ENCODE data around the gene HYOU1.
A peak's percentile ranks its signal among the peaks of the same experiment; 100 is the strongest.
"Not testable (repeated sequence)": the region's sequence is repeated elsewhere in the genome, so short reads cannot be mapped to it uniquely, and the experiment has no call there.

Gene HYOU1

GRCh38 chr11:119042927-119043326 is 14.1 kb downstream of the HYOU1 start:
- no peak for DNase-seq

DNA sequence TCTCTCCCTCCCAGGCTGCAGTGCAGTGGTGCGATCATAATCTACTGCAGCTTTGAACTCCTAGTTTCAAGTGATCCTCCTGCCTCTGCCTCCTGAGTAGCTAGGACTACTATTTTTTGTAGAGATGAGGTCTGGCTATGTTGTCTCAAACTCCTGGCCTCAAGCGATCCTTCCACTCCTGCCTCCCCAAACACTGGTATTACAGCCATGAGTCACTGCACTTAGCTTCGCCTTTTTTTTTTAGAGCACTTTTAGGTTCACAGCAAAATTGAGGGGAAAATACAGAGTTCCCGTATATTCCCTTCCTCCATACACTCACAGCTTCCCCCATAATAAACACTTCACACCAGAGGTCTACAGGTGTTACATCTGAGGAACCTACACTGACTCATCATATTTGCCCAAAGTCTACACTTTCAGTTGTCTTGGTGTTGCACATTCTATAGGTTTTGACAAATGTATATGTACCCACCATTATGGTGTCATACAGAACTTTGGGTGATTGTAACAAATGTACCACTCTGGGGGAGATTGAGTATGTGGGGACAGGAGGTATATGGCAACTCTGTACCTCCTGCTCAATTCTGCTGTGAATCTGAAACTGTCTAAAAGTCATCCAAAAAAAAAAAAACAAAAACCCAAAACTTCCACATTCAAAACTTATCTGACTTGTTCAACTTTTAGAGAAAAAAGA is 15.0 kb downstream of the HYOU1 start:
- no peak for DNase-seq

DNA sequence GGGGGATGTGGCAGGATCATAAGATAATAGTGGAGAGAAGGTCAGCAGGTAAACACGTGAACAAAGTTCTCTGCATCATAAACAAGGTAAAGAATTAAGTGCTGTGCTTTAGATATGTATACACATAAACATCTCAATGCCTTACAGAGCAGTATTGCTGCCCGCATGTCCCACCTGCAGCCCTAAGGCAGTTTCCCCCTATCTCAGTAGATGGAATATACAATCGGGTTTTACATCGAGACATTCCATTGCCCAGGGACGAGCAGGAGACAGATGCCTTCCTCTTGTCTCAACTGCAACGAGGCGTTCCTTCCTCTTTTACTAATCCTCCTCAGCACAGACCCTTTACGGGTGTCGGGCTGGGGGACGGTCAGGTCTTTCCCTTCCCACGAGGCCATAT is 17.5 kb downstream of the HYOU1 start:
- DNase-seq: not testable (repeated sequence)

DNA sequence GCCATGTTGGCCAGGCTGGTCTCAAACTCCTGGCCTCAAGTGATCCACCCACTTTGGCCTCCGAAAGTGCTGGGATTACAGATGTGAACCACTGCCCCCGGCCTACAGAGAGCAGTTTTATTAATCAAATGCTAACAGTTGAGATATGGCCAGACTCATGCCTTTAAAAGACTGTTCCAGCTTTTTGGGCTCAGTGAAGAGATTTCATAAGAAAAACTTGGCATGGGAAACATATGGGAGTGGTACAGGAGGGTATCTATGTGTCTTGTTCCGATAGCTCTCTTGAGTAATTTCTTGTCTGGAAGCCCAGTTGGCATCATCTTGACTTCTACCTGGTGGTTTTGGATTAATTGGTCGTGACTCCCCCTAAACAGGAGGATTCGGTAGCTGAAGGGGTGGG is 18.1 kb downstream of the HYOU1 start:
- DNase-seq: no peak

- no peak for DNase-seq
These were observed 22.2 kb downstream of the HYOU1 start for GRCh38 chr11:119034813-119035212.

DNA sequence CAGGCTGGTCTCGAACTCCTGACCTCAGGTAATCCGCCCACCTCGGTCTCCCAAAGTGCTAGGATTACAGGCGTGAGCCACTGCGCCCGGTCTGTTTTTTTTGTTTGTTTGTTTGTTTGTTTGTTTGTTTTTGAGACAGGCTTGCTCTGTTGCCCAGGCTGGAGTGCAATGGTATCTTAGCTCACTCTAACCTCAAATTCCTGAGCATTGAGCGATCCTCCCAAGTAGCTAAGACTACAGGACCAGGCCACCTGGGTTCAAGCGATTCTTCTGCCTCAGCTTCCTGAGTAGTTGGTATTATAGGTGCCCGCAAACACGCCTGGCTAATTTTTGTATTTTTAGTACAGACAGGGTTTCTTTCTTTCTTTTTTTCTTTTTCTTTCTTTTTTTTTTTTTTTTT is 23.6 kb downstream of the HYOU1 start:
- not testable (repeated sequence) for DNase-seq

GRCh38 chr11:119031912-119032280 is 25.1 kb downstream of the HYOU1 start:
- DNase-seq: no peak

GRCh38 chr11:119030329-119031047 is 26.5 kb downstream of the HYOU1 start, which contains the start of gene SLC37A4:
SLC37A4 (minus strand) TSS chr11:119030877.
- peak; percentile 99 for DNase-seq

DNA sequence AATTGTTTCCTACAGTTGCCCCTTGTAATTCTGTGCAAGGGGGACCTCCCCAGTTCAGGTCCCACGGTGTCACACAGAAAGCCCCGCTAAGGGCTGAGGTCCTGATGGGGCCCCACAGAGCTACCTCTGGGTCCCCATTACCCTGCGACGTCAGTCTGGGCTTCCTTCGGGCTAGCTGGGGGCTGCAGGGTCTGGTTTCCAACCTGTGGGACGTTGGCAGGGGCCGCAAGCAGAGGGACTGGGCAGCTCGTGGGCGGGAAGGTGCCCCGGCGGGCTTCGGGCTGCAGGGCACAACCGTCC is 27.0 kb downstream of the HYOU1 start:
- no peak for DNase-seq

- DNase-seq: peak; percentile 42
These were observed 27.5 kb downstream of the HYOU1 start for GRCh38 chr11:119029340-119030028.

DNA sequence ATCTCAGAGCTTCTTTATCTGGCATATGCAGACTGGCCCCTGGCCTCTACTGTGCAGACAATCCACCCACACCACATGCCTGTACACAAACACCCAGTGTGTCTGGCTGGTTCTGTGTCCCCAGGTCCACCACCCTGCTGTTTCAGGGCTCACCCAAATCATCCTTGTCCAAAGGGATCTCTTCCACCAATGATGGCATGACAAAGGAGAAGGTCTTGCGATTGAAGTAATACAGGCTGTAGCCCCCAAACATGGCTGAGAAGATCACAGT is 28.0 kb downstream of the HYOU1 start:
- no peak for DNase-seq

- peak; percentile 33 for DNase-seq
These were observed 28.5 kb downstream of the HYOU1 start for GRCh38 chr11:119028346-119029068.

GRCh38 chr11:119027561-119028345 is 29.3 kb downstream of the HYOU1 start:
- DNase-seq: no peak

DNA sequence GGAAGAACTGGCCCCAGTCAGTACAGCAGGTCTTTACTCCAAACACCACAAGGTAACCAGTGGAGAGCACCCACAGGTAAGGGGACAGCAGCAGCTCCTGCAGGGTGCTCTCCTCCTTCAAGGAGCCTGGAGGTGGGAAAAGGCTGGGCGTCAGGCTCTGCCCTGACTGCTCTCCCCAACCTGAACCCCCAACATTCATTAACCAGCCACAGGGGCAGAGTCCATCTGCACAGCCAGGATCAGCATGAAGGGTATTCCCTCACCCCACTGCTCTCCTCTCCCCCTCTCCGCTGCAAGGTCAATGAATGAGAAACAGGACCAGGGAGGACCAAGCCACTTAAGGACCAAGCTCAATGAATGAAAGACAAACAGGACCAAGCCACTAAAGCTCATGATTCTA is 30.0 kb downstream of the HYOU1 start:
- DNase-seq: no peak

- DNase-seq: no peak
These were observed 30.8 kb downstream of the HYOU1 start for GRCh38 chr11:119025978-119026766.

DNA sequence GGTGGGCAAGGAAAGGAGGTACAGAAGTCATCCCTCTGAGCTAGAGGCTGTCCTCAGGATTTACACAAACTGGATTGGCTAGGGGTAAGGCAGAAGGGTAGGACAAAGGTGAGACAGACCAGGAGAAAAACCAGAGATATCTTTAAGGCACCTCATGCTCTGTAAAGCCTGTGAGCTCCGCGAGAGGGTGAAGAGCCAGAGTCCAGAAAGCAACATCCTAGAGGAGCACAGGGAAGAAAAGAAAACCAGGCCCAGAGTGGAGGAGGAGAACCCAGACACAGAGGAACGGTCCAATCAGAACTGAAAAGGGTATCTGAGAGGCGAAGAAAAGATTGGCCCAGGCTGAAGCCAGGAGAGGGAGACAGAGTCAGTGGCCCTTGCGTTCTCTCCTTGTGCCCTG is 31.5 kb downstream of the HYOU1 start:
- DNase-seq: no peak

DNA sequence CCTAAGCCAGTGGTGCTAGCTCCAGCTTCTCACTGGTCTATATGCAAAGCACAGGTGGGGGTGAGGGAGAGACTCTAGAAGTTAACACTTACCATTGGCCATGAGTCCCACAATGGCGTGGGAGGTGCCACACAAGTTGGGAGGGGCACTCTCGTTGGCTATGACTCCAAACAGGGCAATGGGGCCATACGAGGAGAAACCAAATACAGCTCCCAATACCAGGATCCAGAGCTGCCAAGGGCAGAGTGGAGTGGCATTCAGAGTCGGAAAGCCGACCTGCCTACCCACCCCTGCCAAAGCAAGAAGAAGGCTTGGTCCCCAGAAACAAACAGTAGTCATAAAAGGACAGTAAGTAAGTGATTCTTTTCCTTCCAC is 31.9 kb downstream of the HYOU1 start:
- DNase-seq: no peak

- DNase-seq: no peak
These were observed 32.4 kb downstream of the HYOU1 start for GRCh38 chr11:119024430-119025098.

DNA sequence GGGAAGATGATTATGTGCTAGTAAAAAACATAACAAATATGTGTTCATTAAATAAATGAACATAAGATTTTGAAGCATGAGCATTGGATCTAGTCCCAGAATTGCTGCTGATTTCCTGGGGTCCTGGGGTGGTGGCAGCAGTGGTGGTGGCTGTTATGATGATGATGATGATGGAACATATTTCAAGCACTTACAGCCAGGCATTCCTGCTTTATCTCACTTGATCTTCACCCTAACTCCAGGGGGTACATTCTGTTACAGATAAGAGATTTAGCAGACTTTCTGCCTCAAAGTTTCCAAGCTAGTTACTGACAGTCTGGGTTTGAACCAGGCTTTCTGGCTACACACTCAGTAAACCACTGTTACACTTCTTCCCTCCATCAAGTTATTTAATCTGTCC is 33.3 kb downstream of the HYOU1 start:
- no peak for DNase-seq

DNA sequence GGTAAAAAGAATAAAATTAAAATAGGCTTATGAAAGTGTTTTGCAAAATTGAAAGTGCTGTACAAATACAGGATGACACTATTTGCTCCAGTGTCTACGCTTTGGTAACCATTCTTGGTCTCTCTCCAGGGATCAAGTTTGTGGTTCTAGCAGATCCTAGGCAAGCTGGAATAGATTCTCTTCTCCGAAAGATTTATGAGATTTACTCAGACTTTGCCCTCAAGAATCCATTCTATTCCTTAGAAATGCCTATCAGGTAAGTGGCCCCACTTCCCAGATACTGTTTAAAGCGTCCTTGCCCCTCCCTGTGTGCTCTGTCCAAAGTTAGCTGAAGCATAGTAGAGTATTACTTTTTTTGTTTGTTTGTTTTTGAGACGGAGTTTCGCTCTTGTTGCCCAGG is 35.4 kb downstream of the HYOU1 start:
- no peak for DNase-seq

DNA sequence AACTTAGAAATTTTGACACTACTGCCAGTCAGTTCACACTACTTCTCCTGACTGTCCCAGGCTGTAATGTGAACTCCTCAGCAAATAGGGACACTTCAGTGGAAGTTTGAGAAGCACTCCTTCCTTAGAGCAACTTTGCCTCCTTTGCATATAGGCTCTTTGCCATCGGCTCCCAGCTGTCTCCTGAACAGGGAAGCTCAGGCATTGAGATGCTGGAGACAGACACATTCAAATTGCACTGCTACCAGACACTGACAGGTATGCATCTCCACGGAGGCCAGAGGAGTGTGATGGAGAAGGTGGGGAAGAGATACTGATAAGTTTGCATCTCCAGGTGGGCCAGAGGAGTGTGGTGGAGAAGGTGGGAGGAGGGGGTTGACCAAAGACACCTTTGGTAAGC is 37.0 kb downstream of the HYOU1 start:
- DNase-seq: no peak

Measured in inflammatory macrophage treated with lipopolysaccharide for 4 hours (primary cell).